A549 treated with CORT108297 at 1 μM for 4 hours (cell line): ENCODE results near the gene KRT3. TPM values are rescaled to one million over a fixed set of nuclear protein-coding genes. Genes with fewer than 3 reads are reported as not detected.

Experiments used
- total RNA-seq: library from RNA; stranded (reverse); fragments of 200-300 nt; extraction: Qiagen RNA extraction; gene quantifications from 5 replicates; pipeline ENCODE4 v1.2.3, GENCODE V29; 2022

The KRT3 gene
- total RNA-seq: 0.05 to 0.09 TPM (median 0.06 TPM) in 4 of 5 replicates, not detected in the other

GRCh38 chr12:52795694-52796428, at the start of gene KRT3:
Gene KRT3, minus strand, starts transcription at chr12:52796117. Its CDS starts 75 bp downstream, at chr12:52796042.

GRCh38 chr12:52833922-52834726, 38.2 kb upstream of the KRT3 start, which contains the start of gene KRT79:
Gene KRT79, minus strand, starts transcription at chr12:52834311. Its CDS starts 51 bp downstream, at chr12:52834260.

GRCh38 chr12:52813885-52814709, 18.2 kb upstream of the KRT3 start, which contains the start of gene KRT4:
Gene KRT4, minus strand, starts transcription at chr12:52814116. Its CDS starts 58 bp downstream, at chr12:52814058.

GRCh38 chr12:52776913-52777395, 19.0 kb downstream of the KRT3 start, which contains the start of gene KRT76:
Gene KRT76, minus strand, starts transcription at chr12:52777345. Its CDS starts 54 bp downstream, at chr12:52777291.

Other genes with a start within 250 kb of the KRT3 start
- gene KRT71, start 243.0 kb downstream of the KRT3 start, total RNA-seq: 0.05 TPM in 1 of 5 replicates, not detected in the others
- not detected in 5 replicates for gene KRT74, start 222.3 kb downstream of the KRT3 start, total RNA-seq
- gene KRT72, start 194.7 kb downstream of the KRT3 start, total RNA-seq: 0.05 TPM in 1 of 5 replicates, not detected in the others
- not detected in 5 replicates for gene KRT73, start 177.6 kb downstream of the KRT3 start, total RNA-seq
- not detected in 5 replicates for gene KRT2, start 143.9 kb downstream of the KRT3 start, total RNA-seq
- gene KRT1, start 115.7 kb downstream of the KRT3 start, total RNA-seq: not detected in 5 replicates
- gene KRT77, start 92.6 kb downstream of the KRT3 start, total RNA-seq: not detected in 5 replicates
- not detected in 5 replicates for gene KRT76, start 18.8 kb downstream of the KRT3 start, total RNA-seq
- 2.8 to 3.8 TPM (median 3.0 TPM) in 5 replicates for gene KRT4, start 18.0 kb upstream of the KRT3 start, total RNA-seq
- gene KRT79, start 38.2 kb upstream of the KRT3 start, total RNA-seq: 0.05 to 0.14 TPM (median 0.09 TPM) in 4 of 5 replicates, not detected in the other
- 0.08 to 0.14 TPM (median 0.10 TPM) in 3 of 5 replicates, not detected in the others for gene KRT78, start 52.9 kb upstream of the KRT3 start, total RNA-seq
- gene KRT8, start 109.0 kb upstream of the KRT3 start, total RNA-seq: 2,966 to 3,831 TPM (median 3,677 TPM) in 5 replicates
- gene KRT18, start 153.0 kb upstream of the KRT3 start, total RNA-seq: 2,134 to 2,467 TPM (median 2,380 TPM) in 5 replicates
- 219 to 412 TPM (median 272 TPM) in 5 replicates for gene EIF4B, start 210.3 kb upstream of the KRT3 start, total RNA-seq